ENCODE measurements around the gene FAM240A.

The FAM240A gene

GRCh38 chr3:46664188-46664970 lies 52.1 kb downstream of the FAM240A start:
- no peak for DNase-seq

- no peak for DNase-seq
These were observed 52.8 kb downstream of the FAM240A start for GRCh38 chr3:46664971-46665762.

- no peak for DNase-seq
These were observed 53.6 kb downstream of the FAM240A start for GRCh38 chr3:46665763-46666452.

GRCh38 chr3:46666453-46666845 lies 54.1 kb downstream of the FAM240A start:
- DNase-seq, result no peak

- no peak for DNase-seq
These were observed 54.8 kb downstream of the FAM240A start for GRCh38 chr3:46667061-46667621.

- no peak for DNase-seq
These were observed 55.3 kb downstream of the FAM240A start for GRCh38 chr3:46667657-46668056.

GRCh38 chr3:46668116-46668515 lies 55.8 kb downstream of the FAM240A start:
- no peak for DNase-seq

- DNase-seq, result no peak
These were observed 56.3 kb downstream of the FAM240A start for GRCh38 chr3:46668591-46668990.

GRCh38 chr3:46669191-46669999 lies 57.1 kb downstream of the FAM240A start:
- DNase-seq, result no peak

GRCh38 chr3:46670000-46670890 lies 57.9 kb downstream of the FAM240A start:
- DNase-seq, result no peak

- DNase-seq, result no peak
These were observed 58.6 kb downstream of the FAM240A start for GRCh38 chr3:46670891-46671427.

- DNase-seq, result no peak
These were observed 59.4 kb downstream of the FAM240A start for GRCh38 chr3:46671541-46672348.

GRCh38 chr3:46672349-46672695 lies 60.0 kb downstream of the FAM240A start:
- DNase-seq, result no peak

- DNase-seq, result no peak
These were observed 61.1 kb downstream of the FAM240A start for GRCh38 chr3:46673151-46674030.

- DNase-seq, result no peak
These were observed 61.9 kb downstream of the FAM240A start for GRCh38 chr3:46674031-46674845.

GRCh38 chr3:46675426-46675825 lies 63.1 kb downstream of the FAM240A start:
- DNase-seq, result no peak

All from central memory CD4-positive, alpha-beta T cell (primary cell).